Measurements from ENCODE around the gene HYOU1.
A peak's percentile ranks its signal among the peaks of the same experiment; 100 is the strongest.
"Not testable (repeated sequence)": the region's sequence is repeated elsewhere in the genome, so short reads cannot be mapped to it uniquely, and the experiment has no call there.

HYOU1 gene

DNA sequence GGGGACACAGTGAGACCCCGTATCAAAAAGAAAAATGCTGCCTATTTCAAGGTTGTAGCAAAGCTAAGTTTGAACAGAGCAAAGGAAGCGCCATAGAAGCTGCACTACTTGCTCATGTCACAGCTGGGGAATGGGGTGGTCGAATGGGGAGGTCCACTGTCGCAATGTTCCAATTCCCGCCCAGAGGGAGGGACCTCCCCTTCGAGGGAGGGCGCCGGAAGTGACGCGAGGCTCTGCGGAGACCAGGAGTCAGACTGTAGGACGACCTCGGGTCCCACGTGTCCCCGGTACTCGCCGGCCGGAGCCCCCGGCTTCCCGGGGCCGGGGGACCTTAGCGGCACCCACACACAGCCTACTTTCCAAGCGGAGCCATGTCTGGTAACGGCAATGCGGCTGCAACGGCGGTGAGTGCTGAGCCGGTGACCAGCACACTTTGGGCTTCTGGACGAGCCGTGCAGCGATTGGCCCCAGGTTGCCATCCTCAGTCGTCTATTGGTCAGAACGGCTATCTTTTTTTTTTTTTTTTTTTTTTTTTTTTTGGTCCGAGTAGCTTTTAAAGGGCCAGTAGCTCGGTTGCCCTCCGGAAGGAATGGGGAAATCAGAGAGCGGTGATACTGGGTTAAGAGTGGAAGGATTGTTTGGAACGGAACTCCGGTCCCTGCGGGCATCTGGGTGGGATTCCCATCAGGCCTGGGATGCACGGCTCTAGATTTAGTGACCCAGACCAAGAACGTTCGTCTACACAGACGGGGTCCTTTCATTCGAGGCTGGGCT is 27.8 kb upstream of the HYOU1 start, which contains the start of gene HMBS:
Gene HMBS (plus strand): TSS at position 219 of the 774 bp plus-strand sequence. CDS start 153 bp downstream, at position 372.
- DNase-seq: peak; percentile 82

DNA sequence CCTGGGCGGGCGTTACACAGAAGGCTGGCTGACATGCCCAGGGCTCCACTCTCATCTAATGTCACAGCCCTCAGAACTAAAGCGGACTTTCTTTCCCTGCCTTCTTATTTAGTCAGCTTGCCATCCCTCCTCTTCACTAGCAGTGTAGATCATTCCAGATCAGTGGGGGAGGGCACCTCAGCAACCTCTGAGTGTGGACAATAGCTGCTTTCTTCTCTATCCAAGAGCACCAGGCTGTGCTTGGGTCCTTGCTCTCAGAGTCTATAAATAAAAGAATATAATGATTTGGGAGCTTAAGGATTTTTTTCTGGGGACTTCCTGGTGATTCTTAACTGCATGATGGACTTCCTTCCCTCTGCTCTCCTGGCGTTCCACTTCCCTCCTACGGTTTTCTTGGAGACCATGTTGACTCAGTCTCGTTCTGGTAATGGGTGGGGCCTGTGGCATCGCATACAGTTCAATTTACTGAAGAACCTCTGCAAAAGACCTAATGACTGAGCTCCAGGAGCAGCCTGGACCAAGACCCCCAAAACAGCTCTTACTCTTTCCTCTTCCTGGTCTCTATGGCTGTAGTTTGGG is 24.8 kb upstream of the HYOU1 start:
- DNase-seq: no peak

DNA sequence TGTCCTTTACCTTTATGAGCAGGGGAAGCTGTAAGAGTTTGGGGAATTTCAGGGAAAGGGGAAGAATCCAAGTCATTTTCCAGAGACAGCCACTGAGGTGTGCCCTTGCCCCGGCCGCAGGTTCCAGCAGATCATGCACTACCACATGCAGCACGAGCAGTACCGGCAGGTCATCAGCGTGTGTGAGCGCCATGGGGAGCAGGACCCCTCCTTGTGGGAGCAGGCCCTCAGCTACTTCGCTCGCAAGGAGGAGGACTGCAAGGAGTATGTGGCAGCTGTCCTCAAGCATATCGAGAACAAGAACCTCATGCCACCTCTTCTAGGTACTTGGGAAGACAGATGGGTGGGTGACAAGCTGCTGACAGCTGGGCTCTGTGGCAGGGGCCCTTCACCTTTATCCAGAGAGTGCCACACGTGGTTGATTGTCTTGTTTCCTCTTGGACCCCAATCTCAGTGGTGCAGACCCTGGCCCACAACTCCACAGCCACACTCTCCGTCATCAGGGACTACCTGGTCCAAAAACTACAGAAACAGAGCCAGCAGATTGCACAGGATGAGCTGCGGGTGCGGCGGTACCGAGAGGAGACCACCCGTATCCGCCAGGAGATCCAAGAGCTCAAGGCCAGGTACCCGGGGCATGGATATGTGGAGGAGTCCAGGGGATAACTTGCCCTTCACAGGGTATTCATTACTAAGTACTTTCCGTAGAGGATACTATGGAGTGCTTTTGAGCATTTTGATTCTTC is 21.8 kb upstream of the HYOU1 start:
- no peak for DNase-seq

DNA sequence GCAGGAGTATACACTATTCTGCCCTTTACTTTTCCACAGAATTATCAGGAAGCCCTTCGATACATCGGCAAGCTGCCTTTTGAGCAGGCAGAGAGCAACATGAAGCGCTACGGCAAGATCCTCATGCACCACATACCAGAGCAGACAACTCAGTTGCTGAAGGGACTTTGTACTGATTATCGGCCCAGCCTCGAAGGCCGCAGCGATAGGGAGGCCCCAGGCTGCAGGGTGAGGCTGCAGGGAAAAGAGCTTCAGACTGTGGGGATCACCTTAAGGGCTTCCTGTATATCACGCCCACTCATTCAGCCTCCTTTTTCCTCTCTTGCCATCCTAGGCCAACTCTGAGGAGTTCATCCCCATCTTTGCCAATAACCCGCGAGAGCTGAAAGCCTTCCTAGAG is 20.8 kb upstream of the HYOU1 start:
- DNase-seq: no peak

DNA sequence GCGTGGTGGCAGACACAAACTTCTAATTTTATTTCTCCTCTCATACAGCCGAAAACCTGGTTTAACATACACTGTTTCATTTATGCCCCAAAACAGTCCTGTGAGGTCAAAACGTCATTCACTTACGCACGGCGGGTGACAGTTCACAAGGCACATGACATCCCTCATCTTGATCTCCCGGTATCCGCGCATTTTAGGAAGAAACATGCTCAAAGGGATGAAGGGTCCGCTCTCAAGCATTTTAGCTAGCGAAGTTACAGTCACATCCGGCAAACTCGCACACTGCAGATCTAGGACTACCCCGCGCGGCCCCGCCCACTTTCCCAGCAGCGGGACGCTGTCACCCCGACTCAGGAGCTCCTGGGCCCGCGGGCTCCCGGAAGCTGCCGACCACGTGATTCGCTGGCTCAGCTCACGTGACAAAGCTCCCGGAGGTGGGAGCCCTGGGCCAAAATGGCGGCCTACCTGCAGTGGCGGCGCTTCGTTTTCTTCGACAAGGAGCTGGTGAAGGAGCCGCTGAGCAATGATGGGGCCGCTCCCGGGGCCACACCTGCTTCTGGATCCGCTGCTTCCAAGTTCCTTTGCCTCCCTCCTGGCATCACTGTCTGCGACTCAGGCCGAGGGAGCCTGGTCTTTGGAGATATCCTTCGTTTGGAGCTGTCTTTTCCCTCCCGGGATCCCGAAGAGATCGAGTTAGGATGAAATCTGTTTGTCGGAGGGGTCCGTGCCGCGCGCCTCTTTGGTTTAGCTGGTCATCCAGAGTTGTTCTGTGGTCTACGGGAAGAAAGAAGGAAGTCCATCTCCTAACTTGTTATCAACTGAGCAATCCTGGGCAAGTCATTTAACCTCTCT is 10.6 kb upstream of the HYOU1 start, which contains the start of gene VPS11:
Gene VPS11 (plus strand): TSS at position 448 of the 852 bp plus-strand sequence. CDS start 6 bp downstream, at position 454.
- no peak for DNase-seq

DNA sequence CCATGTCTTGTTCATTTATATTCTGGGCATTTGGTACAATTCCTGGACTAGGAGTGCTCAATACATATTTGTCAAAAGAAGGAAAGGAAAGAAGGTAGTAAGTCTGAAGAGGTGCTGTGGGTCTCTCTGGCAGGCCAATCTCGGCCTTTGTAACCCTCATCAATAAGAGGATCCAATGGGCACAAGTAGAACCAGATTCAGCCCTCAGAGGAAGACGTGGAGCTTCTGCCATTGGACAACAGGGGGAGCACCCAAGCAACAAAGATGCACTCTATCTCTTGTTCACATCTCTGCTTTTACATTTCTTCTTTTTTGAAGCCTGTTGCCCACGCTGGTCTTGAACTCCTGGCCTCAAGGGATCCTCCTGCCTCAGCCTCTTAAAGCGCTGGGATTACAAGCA is 8.4 kb upstream of the HYOU1 start:
- DNase-seq: no peak

DNA sequence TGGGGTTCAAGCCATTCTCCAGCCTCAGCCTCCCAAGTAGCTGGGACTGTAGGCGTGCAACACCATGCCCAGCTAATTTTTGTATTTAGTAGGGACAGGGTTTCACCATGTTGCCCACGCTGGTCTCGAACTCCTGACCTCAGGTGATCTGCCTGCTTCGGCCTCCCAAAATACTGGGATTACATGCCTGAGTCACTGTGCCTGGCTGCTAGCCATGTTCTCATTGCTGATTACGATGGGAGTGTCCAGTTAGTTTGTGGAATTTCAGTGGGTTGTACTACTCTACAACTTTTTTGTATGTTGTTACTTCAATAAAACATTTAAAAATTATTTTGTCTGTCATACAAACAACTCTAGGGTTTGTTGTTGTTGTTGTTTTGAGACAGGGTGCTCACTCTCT is 5.8 kb upstream of the HYOU1 start:
- DNase-seq: no peak

DNA sequence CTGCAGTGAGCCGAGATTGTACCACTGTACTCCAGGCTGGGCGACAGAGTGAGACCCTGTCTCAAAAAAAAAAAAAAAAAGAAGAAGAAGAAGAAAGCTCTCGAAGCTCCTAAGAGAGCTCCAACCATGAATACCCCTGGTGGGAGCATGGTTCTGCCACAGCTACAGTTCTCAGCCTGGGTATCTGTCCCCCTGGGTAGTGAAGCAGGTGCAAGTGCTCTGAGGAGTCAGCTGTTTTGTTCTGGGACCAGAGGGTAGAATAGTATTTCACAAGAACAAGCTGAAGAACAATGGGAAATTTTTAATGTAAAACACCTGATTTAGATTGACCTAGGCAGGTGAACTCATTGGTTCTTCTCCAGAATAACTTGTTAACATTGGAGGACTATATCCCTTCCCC is 4.3 kb upstream of the HYOU1 start:
- DNase-seq: no peak

DNA sequence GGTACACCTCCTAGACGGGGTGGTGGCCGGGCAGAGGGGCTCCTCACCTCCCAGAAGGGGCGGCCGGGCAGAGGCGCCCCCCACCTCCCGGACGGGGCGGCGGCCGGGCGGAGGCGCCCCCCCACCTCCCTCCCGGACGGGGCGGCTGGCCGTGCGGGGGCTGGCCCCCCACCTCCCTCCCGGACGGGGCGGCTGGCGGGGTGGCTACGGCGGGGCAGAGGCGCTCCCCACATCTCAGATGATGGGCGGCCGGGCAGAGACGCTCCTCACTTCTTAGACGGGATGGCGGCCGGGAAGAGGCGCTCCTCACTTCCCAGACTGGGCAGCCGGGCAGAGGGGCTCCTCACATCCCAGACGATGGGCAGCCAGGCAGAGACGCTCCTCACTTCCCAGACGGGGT is 2.1 kb upstream of the HYOU1 start:
- not testable (repeated sequence) for DNase-seq

DNA sequence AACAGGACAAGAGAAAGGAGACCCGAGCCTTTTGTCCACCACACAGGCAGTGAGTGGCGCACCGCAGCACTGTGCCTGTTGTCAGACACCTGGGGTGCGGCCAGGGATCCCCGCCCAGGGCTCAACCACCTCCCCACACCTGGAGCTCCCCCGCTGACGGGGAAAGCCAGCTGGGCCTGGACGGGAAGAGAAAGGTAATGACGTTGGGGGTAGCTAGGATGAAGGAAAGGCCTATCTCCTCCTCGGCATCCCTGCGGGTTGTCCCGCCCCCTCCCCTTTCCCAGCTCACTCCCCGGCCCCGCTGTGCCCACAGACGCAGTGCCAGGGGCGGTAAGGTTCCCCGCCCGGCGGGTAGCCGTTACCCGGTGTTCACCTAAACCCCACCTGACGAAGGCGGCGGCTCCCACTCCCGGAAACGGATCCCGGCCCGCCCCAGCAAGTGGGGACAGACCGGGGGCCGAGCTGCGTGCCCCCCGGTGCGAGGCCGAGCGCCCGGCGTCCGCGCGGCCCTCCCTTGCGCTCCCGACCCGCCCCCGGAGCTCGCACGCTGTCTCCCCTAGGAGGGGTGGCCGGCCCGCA is 495 bp downstream of the HYOU1 start:
- DNase-seq: no peak

DNA sequence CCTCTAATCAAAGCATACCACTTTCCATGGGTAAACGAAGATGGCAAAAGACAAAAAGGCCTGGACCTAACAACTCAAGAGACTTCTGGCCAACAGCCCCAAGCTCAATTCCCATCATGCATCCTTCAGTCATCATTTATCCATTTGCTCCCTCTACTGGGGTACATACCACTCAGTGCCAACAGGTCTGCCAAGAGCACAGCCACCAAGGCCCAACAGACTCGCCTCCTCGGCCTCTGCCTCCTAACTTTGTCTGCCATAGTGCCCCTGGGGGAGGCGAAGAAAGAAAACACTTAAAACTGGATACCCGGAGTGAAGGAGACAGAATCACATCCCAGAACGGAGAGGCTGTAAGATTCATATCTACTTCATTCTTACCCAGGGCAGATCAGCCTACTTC is 1.1 kb downstream of the HYOU1 start:
- no peak for DNase-seq

DNA sequence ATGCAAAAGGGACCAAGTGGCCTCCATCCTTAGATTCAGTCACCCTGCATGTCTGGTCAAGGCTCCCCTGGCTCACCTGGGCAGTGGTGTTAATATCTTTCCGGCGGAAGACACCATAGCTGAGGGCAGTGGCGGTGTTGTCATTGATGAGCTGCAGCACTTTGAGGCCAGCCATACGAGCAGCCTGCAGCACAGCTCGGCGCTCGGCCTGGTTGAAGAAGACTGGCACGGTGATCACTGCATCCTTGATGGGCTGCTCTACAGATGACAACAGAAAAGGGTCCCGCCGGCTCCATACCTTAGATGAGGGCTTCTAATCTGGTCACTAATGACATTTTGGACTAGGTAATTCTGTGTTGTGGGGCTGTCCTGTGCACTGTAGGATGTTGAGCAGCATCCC is 2.6 kb downstream of the HYOU1 start:
- DNase-seq: no peak

DNA sequence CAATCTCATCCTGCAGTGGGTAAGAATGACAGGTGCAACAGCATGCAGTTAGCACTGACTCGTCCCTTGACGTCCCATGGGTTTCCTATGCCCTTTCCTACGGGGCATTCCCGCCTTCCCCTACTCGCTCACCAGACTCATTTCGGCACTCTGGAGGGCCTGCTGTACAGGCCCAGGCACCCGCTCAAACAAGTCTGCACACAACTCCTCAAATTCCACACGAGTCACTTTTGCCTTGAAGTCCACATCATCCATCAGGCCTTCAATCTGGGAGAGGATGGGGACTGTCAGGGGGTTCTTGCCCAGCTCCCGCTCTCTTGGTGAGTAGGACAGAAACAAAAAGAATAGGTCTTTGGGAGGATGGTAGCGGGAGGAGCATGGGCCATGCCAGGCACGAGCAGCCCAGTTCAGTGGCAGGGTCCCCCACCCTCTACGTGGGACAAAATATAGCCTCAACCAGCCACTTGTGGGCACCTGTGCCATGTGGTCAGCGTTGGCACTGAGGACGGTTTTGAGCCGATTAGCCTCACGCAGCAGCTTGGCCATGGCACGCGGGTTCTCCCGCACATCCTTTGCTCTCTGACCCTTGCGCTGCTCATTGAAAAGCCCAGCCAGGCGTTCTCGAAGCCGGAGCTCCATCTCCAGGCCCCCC is 4.7 kb downstream of the HYOU1 start:
- no peak for DNase-seq

DNA sequence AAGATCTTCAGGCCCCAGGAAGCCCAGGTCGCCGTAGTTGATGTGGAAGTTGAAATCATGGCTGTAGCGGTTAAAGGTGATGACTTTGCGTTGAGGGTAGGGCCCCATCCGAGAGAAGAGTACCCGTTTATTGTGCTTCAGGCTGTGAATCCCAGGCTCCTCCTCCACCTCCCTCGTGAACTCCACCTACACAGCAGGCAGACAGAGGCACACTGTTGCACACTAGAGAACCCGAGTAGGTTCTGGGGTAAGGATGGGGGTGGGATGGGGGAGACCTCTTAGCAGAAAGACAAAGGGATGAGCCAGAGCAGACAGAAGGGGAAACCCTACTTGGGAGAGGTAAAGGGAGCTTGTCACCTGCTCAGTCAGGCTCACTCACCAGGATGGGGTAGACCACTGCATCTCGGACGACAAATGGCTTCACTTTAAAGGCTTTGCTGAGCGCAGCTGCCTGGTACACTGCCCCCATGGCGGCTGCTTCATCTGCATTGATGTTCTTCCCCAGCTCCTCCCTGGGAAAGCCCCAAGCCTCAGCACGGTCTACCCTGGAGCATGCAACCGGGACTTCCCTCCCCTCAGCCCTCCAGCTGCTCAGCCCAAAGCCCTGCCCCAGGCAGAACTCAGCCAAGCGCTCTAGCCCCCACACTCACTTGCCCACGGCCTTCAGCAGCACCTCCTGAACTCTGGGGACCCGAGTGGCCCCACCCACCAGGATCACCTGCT is 5.4 kb downstream of the HYOU1 start:
- DNase-seq: no peak

DNA sequence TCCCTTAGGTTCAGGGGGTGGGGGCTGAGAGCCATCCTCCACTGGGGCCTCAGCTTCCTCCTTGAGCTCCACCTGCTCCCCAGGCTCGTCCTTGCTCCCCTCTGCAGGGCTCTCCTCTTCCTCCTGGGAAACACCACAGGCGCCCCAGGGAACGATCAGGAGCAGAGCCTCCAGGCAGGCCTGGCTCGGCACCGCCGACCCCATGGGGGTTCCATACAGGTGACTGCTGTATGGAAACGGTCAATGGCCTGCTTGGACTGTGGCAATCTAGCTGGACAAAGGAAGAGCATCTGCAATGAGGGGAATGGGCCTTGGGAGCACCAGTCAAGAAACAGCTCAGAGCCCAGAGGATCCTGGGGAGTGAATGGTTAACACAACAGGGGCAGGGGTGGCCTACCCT is 7.9 kb downstream of the HYOU1 start:
- DNase-seq: no peak

DNA sequence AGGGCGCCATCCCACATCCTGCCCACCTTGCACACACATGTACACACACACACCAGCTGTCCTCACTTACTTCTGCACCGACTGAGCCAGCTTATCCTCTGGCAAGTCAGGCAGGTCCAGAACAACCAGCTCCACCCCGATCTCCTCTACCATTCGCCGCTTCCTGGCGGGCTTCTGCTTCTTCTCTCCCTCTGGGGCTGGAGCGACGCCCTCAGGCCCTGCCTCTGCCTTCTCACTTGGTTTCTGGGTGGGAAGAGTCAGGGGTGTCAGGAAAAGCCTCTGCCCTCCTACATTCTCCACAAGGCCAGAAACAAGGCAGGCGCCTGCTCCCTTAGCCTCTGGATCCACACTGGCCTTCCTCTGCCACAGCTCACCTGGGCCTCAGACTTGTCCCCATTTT is 8.4 kb downstream of the HYOU1 start:
- no peak for DNase-seq

DNA sequence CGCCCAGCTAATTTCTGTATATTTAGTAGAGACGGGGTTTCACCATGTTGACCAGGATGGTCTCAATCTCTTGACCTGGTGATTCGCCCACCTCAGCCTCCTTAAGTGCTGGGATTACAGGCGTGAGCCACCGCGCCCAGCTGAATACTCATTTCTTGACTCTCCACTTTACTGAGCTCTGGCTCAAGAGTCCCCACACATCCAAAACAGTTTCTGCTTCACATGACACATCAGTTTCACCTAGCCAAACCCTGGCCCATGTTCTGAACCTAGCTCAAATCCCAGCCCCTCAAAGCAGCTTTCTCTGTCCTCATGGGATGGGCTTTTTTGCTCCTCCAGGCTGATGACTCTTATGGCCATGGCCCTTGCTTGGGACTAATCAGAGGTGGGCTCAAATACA is 9.8 kb downstream of the HYOU1 start:
- no peak for DNase-seq

DNA sequence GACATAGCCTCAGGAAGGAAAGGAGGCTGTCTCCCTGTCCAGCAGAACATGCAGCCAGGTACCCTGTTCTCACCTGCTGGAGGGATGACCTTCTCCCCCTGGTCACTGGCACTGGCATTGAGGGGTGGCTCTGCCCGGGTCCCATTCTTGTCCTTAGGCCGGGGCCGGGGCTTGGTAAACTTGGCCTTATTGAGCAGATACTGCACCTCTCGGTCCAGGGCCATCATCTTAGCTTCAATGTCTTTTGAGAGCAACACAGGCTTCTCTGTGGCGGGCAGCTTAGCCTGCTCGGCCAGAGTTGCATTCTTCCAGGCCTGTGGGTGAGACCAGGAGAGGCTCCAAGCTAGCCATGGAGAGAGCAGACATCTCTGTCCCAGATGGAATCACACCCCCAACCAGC is 10.5 kb downstream of the HYOU1 start:
- no peak for DNase-seq

DNA sequence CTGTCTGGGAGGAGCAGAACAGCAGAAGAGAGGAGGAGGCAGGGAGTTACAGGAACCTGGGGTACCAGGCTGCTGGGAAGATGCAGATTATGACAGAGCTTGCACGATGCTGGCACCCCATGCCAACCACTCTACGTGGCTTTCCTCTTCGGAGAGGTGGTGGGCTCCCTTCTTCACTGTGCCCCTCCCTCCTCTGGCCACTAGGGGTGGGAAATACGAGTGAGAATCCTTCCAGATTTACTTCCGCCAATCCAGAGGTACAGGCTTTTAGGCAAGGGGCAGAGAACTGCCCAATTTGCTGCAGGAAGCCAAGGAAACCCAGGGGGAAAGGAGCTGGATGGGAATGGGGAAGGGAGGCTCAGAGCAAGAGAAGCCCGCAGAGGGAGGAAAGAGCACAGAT is 12.3 kb downstream of the HYOU1 start:
- no peak for DNase-seq

DNA sequence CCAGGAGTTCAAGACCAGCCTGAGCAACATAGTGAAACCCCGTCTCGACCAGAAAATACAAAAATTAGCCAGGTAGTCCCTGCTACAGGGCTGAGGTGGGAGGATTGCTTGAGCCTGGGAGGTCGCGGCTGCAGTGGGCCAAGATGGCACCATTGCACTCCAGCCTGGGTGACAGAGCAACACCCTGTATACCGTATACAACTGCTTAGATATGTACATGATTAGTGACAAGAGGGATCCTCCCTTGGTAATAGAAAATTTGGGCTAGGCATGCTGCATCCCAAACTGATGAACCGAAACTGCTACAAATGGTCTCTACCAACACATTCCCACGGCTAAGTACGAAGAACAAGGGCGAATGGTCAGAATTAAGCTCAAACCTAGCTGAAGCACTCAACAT is 14.1 kb downstream of the HYOU1 start:
- DNase-seq: no peak

DNA sequence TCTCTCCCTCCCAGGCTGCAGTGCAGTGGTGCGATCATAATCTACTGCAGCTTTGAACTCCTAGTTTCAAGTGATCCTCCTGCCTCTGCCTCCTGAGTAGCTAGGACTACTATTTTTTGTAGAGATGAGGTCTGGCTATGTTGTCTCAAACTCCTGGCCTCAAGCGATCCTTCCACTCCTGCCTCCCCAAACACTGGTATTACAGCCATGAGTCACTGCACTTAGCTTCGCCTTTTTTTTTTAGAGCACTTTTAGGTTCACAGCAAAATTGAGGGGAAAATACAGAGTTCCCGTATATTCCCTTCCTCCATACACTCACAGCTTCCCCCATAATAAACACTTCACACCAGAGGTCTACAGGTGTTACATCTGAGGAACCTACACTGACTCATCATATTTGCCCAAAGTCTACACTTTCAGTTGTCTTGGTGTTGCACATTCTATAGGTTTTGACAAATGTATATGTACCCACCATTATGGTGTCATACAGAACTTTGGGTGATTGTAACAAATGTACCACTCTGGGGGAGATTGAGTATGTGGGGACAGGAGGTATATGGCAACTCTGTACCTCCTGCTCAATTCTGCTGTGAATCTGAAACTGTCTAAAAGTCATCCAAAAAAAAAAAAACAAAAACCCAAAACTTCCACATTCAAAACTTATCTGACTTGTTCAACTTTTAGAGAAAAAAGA is 15.0 kb downstream of the HYOU1 start:
- DNase-seq: no peak
